Measurements from ENCODE around the gene ARF1. TPM values are rescaled to one million over a fixed set of nuclear protein-coding genes. Genes with fewer than 3 reads are reported as not detected.

The ARF1 gene
- total and polyA plus RNA-seq, 10 of the 15 experiments (the other 5 are each of a cell fraction or from before 2014, with no cell fraction given): 48.4 to 508 (median 283) TPM

GRCh38 chr1:228039006-228039903, 43.3 kb upstream of the ARF1 start:
- FAIRE-seq (no peak), ATAC-seq (no peak)
- TF ChIP-seq ZSCAN29 (IDR thresholded peaks at IDR 0.05) (no peak), SP1 (IDR thresholded peaks at IDR 0.05; ENCODE audit: low read depth, low read length) (no peak), POU2F2 (IDR thresholded peaks at IDR 0.05; ENCODE audit: borderline replicate concordance, low read depth, low read length) (no peak), POLR2AphosphoS2 (IDR thresholded peaks at IDR 0.05; ENCODE audit: low read depth, low read length) (no peak), RBBP5 (conservative IDR thresholded peaks at IDR 0.05) (no peak), BHLHE40 (IDR thresholded peaks at IDR 0.05; ENCODE audit: borderline replicate concordance in 1 of 2, low read depth in 2 of 2, low read length in 1 of 2) (no peak), CHD1 (IDR thresholded peaks at IDR 0.05; ENCODE audit: low read depth, low read length) (no peak), POLR2A (IDR thresholded peaks at IDR 0.05; ENCODE audit: low read depth, low read length) (no peak), NR2C2 (IDR thresholded peaks at IDR 0.05; ENCODE audit: borderline replicate concordance, control insufficient read depth, insufficient read length, low read depth) (no peak), CBX3 (IDR thresholded peaks at IDR 0.05; ENCODE audit: borderline replicate concordance, low read depth) (no peak), NRF1 (conservative IDR thresholded peaks at IDR 0.05; ENCODE audit: low read depth, low read length) (no peak), SUPT20H (IDR thresholded peaks at IDR 0.05; ENCODE audit: borderline replicate concordance, control insufficient read depth, low read depth, low read length) (no peak), RAD51 (IDR thresholded peaks at IDR 0.05) (no peak), SMAD5 (IDR thresholded peaks at IDR 0.05; ENCODE audit: low read depth) (no peak), RELB (IDR thresholded peaks at IDR 0.05; ENCODE audit: low read depth) (no peak), FOXM1 (IDR thresholded peaks at IDR 0.05; ENCODE audit: low read depth, low read length) (no peak), MYB (IDR thresholded peaks at IDR 0.05; ENCODE audit: borderline replicate concordance, low read depth, low read length) (no peak), BMI1 (IDR thresholded peaks at IDR 0.05; ENCODE audit: borderline replicate concordance) (no peak), NR2F1 (conservative IDR thresholded peaks at IDR 0.05) (no peak)

More at GRCh38 chr1:228039006-228039903, 43.3 kb upstream of the ARF1 start:
- RAD21 ChIA-PET (ENCODE audit: unreplicated experiment): no interaction called here
- Histone ChIP-seq H4K20me1 (ENCODE audit: control insufficient read depth, insufficient read depth) (no peaks in the 10 kb centered on the region; the same call in 1 of the 2 replicates), H3K4me3 (no peak overlapping the region), H3K4me1 (ENCODE audit: control insufficient read depth, insufficient read depth, low read length) (no peaks in the 10 kb centered on the region), H3K79me2 (ENCODE audit: control insufficient read depth, insufficient read depth, low read length) (no peaks in the 10 kb centered on the region), H3K9me3 (replicated peaks; ENCODE audit: control insufficient read depth, insufficient read depth, low read length) (no peaks in the 10 kb centered on the region), H2AFZ (ENCODE audit: control insufficient read depth, low read depth, low read length) (no peak overlapping the region), H3K27me3 (replicated peaks in 1 of 2; ENCODE audit: control insufficient read depth in 2 of 2, insufficient read depth in 2 of 2, low read length in 1 of 2) (peaks cover 2 to 10% of the 10 kb centered on the region in 2 experiments; a peak in 3 of 4 replicates), H3K36me3 (ENCODE audit: control insufficient read depth in 2 of 2, insufficient read depth in 2 of 2, low read length in 1 of 2) (no peaks in the 10 kb centered on the region), H3K9ac (ENCODE audit: control insufficient read depth, insufficient read depth, low read length) (no peak overlapping the region), H3K27ac (ENCODE audit: control insufficient read depth, insufficient read depth) (no peak overlapping the region), H3K4me2 (ENCODE audit: control insufficient read depth, insufficient read depth) (no peak overlapping the region)
- WGBS (ENCODE audit: insufficient coverage, insufficient replicate concordance, low lambda C conversion rate, missing lambda C conversion rate): 2% methylated on average over 8 of the region's 8 CpGs
- intact Hi-C loops (cut with micrococcal nuclease; ENCODE audit: unreplicated experiment): no loop called here
- BruUV-seq (replicated peaks): no TSS peak
- in situ Hi-C loops (cut with MboI): no loop called here
- CTCF ChIA-PET: no interaction called here
- POLR2A ChIA-PET: no interaction called here
- DNase-seq (ENCODE audit: low read depth, low spot score): no peak
- SMC1A ChIA-PET (ENCODE audit: uncharacterized antibody, unreplicated experiment): no interaction called here

All from GM12878 (cell line).